SK-N-MC (cell line): ENCODE results near the gene HNRNPAB.
"Not testable (repeated sequence)": the region's sequence is repeated elsewhere in the genome, so short reads cannot be mapped to it uniquely, and the experiment has no call there.

Source experiments
- DNase-seq: peaks from one replicate; pipeline ENCODE4 v3.0.0-alpha.2; 2011; ENCODE audit warnings: low read depth, low spot score
- H3K27ac ChIP-seq: fragments of 200-600 bp; sonication (generic); 2 replicates; pipeline ENCODE4 v1.5.1; 2016; ENCODE audit warnings: mixed run types
- H3K36me3 ChIP-seq: fragments of 200-600 bp; sonication (generic); 2 replicates; pipeline ENCODE4 v1.6.1; 2017; ENCODE audit warnings: antibody characterized with exemption, low read length, mixed read lengths; ENCODE audit not compliant: insufficient read depth
- H3K4me3 ChIP-seq: fragments of 200-600 bp; sonication (generic); 2 replicates; pipeline ENCODE4 v1.5.1; 2016
- H3K9ac ChIP-seq: fragments of 200-600 bp; sonication (generic); 2 replicates; pipeline ENCODE4 v1.8.0; 2017; ENCODE audit warnings: mixed run types, mixed read lengths; ENCODE audit not compliant: insufficient read length
- H3K9me3 ChIP-seq: fragments of 200-600 bp; sonication (generic); 2 replicates; pipeline ENCODE4 v1.6.1; 2017; ENCODE audit warnings: low read depth, mild to moderate bottlenecking, antibody characterized with exemption, low read length, moderate library complexity, mixed read lengths
- EZH2 ChIP-seq: fragments of 200-600 bp; sonication (generic); IDR thresholded peaks from one replicate; pipeline ENCODE4 v1.6.1; 2017; ENCODE audit warnings: antibody characterized with exemption
- FOXP2 ChIP-seq: optimal IDR thresholded peaks from 2 replicates; pipeline ENCODE3; 2011; ENCODE audit warnings: mild to moderate bottlenecking, moderate library complexity; ENCODE audit not compliant: insufficient read depth; ENCODE audit errors: extremely low read length, control extremely low read depth
- POLR2AphosphoS5 ChIP-seq: IDR thresholded peaks from 2 replicates; pipeline ENCODE4 v1.6.1; 2012; ENCODE audit warnings: mild to moderate bottlenecking, low read depth, low read length, borderline replicate concordance

HNRNPAB gene

GRCh38 chr5:178192787-178193186, 11.5 kb upstream of the HNRNPAB start:
- H3K27ac ChIP-seq = no peak overlapping the region
- no peak overlapping the region for H3K9ac ChIP-seq
- no peak overlapping the region for H3K4me3 ChIP-seq
- no peak for DNase-seq
- no peaks in the 10 kb centered on the region for H3K9me3 ChIP-seq
- no peaks in the 10 kb centered on the region for H3K36me3 ChIP-seq
- TF ChIP-seq EZH2 = no peak
- TF ChIP-seq POLR2AphosphoS5 = no peak
- no peak for TF ChIP-seq FOXP2

GRCh38 chr5:178193251-178193809, 11.0 kb upstream of the HNRNPAB start:
- H3K4me3 ChIP-seq = no peak overlapping the region
- H3K27ac ChIP-seq = no peak overlapping the region
- H3K9me3 ChIP-seq = no peaks in the 10 kb centered on the region
- TF ChIP-seq EZH2 = no peak
- TF ChIP-seq FOXP2 = no peak
- TF ChIP-seq POLR2AphosphoS5 = no peak
- DNase-seq = no peak
- no peaks in the 10 kb centered on the region for H3K36me3 ChIP-seq
- H3K9ac ChIP-seq = no peak overlapping the region

- TF ChIP-seq EZH2 (no peak), FOXP2 (peak; percentile 20)
- H3K27ac ChIP-seq = no peak overlapping the region
- DNase-seq = no peak
- no peak overlapping the region for H3K4me3 ChIP-seq
- no peaks in the 10 kb centered on the region for H3K9me3 ChIP-seq
- H3K9ac ChIP-seq = no peak overlapping the region
- no peaks in the 10 kb centered on the region for H3K36me3 ChIP-seq
Measured at GRCh38 chr5:178194026-178194425, 10.3 kb upstream of the HNRNPAB start.

GRCh38 chr5:178196281-178196812, 8.0 kb upstream of the HNRNPAB start:
- no peak for TF ChIP-seq FOXP2
- TF ChIP-seq EZH2 = no peak
- no peak for TF ChIP-seq POLR2AphosphoS5
- no peaks in the 10 kb centered on the region for H3K9me3 ChIP-seq
- no peak overlapping the region for H3K27ac ChIP-seq
- H3K4me3 ChIP-seq = no peak overlapping the region
- no peak overlapping the region for H3K9ac ChIP-seq
- no peak for DNase-seq
- H3K36me3 ChIP-seq = no peaks in the 10 kb centered on the region

- Histone ChIP-seq H3K27ac (no peak overlapping the region), H3K4me3 (no peak overlapping the region), H3K9ac (no peak overlapping the region), H3K9me3 (no peaks in the 10 kb centered on the region), H3K36me3 (no peaks in the 10 kb centered on the region)
- no peak for TF ChIP-seq EZH2
- no peak for TF ChIP-seq POLR2AphosphoS5
- no peak for TF ChIP-seq FOXP2
- DNase-seq = no peak
Measured at GRCh38 chr5:178196986-178197385, 7.3 kb upstream of the HNRNPAB start.

DNA sequence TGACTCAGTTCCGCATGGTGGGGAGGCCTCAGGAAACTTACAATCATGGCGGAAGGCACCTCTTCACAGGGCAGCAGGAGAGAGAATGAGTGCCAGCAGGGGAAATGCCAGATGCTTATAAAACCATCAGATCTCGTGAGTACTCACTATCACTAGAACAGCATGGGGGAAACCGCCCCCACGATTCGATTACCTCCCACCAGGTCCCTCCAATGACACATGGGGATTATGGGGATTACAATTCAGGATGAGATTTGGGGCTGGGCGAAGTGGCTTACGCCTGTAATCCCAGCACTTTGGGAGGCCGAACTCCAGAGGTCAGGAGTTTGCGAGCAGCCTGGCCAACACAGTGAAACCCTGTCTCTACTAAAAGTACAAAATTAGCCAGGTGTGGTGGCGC, 6.2 kb upstream of the HNRNPAB start:
- H3K27ac ChIP-seq, H3K9me3 ChIP-seq, H3K9ac ChIP-seq, DNase-seq, H3K4me3 ChIP-seq, H3K36me3 ChIP-seq: not testable (repeated sequence)

DNA sequence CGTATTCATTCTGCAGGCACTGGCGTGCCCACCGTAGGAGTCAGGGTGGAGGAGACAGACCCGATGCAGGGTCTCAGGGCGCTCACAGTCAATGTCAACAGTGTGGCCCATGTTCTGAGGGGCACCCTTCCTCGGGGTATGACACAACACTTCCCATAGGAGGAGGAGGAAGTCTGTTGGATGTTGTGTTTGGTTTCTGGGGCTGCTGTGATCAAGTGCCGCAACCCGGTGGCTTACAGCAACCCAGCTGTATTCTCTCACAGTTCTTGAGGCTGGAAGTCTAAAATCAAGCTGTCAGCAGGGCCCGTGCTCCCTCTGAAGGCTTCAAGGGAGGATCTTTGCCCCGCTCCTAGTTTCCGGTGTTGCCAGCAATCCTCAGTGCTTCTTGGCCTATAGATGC, 5.6 kb upstream of the HNRNPAB start:
- DNase-seq = no peak
- Histone ChIP-seq H3K27ac (no peak overlapping the region), H3K9me3 (no peaks in the 10 kb centered on the region), H3K4me3 (no peak overlapping the region), H3K36me3 (no peaks in the 10 kb centered on the region), H3K9ac (no peak overlapping the region)
- no peak for TF ChIP-seq FOXP2
- TF ChIP-seq EZH2 = no peak
- no peak for TF ChIP-seq POLR2AphosphoS5

DNA sequence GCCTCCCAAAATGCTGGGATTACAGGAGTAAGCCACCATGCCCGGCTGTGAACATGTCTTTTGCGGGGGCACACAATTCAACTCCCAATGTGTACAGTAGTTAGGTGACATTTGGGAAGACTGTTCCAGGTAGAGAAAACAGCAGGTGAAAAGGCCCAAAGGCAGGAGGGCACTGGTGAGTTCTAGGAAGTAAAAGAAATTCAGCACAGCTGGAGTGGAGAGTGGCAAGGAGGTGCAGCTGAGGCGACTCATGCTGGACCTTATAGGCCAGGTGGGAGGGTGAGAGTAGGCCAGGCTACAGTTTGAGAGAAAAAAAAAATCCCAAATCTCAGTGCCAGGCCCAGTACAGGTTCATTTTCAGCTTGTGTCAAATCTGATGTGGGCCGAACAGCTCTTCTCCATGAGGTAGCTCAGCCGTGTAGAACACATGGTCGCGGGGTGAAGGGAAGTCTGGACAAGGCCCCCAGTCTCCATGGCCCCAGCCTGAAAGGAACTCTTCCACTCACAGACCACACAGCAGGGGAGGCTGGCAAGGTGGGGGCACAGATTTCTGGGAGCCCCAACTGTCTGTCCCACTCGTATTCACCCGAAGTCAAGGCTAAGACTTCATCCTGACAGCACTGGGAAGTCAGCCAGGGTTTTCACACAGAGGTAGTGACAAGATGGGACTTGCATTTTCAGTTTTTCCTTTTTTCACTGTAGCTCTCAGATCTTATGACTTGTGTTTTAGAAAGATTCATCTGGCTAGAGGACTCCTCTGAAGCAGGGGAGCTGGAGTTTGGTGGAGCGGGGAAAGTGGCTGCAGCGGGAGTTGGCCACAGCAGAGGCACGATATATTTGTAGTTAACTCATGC, 4.5 kb upstream of the HNRNPAB start:
- Histone ChIP-seq H3K4me3 (0 out of 2 replicates have a peak overlapping the region, but pooled peaks have one; percentile 43), H3K36me3 (no peaks in the 10 kb centered on the region), H3K9ac (peak overlapping the region; percentile 47), H3K9me3 (no peaks in the 10 kb centered on the region), H3K27ac (peak overlapping the region; percentile 78)
- TF ChIP-seq POLR2AphosphoS5 (no peak), EZH2 (no peak), FOXP2 (no peak)
- no peak for DNase-seq
